Adrenal gland (tissue), 12 donors: ENCODE data around the gene ARL8A. TPM values are rescaled to one million over a fixed set of nuclear protein-coding genes. Genes with fewer than 3 reads are reported as not detected.

Experiments used
- DNase-seq, 7 donors: peaks; one replicate each; pipeline ENCODE4 v3.0.0-alpha.2; 2019 to 2020
- H3K27ac ChIP-seq, 5 donors: fragments of 200-600 bp; sonication (generic) in 4 of 5; 1 replicate in 3 of 5; 2 replicates in 2 of 5; pipeline versions ENCODE4 v1.5.1 to v1.8.0; 2016 to 2020; ENCODE audit warnings: mild to moderate bottlenecking in 1 of 5
- H3K27me3 ChIP-seq: fragments of 200-600 bp; 2 replicates; pipeline ENCODE4 v1.8.0; 2021
- H3K36me3 ChIP-seq, 2 donors: fragments of 200-600 bp; replicated peaks in 1 of 2; 1 replicate in 1 of 2; 2 replicates in 1 of 2; pipeline versions ENCODE4 v1.5.1 to v1.8.0; 2018 to 2022
- H3K4me1 ChIP-seq, 2 donors: fragments of 200-600 bp; replicated peaks in 1 of 2; 1 replicate in 1 of 2; 2 replicates in 1 of 2; pipeline versions ENCODE4 v1.5.1 to v1.8.0; 2018 to 2021
- H3K4me3 ChIP-seq, 4 donors: fragments of 200-600 bp; sonication (generic) in 3 of 4; one replicate each; pipeline ENCODE4 v1.5.1; 2016 to 2018
- H3K9me3 ChIP-seq, 3 donors: fragments of 200-600 bp; sonication (generic) in 1 of 3; replicated peaks in 1 of 3; 1 replicate in 2 of 3; 2 replicates in 1 of 3; pipeline versions ENCODE4 v1.5.1 to v1.8.0; 2016 to 2021
- CTCF ChIP-seq, 6 experiments: fragments of 450-650 bp in 4 of 6; fragments of 200-600 bp in 2 of 6; sonication (generic) in 1 of 6; IDR thresholded peaks; 1 replicate in 5 of 6; 2 replicates in 1 of 6; pipeline versions ENCODE4 v1.5.1 to v1.8.0; 2016 to 2021; ENCODE audit warnings: antibody characterized with exemption in 6 of 6, mild to moderate bottlenecking in 2 of 6, moderate library complexity in 1 of 6
- POLR2A ChIP-seq, 2 donors: fragments of 450-650 bp; IDR thresholded peaks; one replicate each; pipeline ENCODE4 v1.6.1; 2017; ENCODE audit warnings: antibody characterized with exemption in 2 of 2, mild to moderate bottlenecking in 2 of 2, moderate library complexity in 1 of 2
- whole genome bisulfite sequencing, 4 donors: extraction: QIAGEN DNeasy Blood & Tissue Kit in 2 of 4; methylation state at CpG; one replicate each; pipeline versions ENCODE4 v1.1.5 to v1.1.7; 2013 to 2017; 5-methylcytosine and 5-hydroxymethylcytosine counted together
- intact Hi-C, 2 donors: fragments of 100-400 bp; cut with DNase I; formaldehyde crosslinking; loops; one replicate each; pipeline versions ENCODE4 v1.14.1 to v1.15.0; 2022 to 2023
- polyA plus RNA-seq, 3 donors: library from polyadenylated mRNA; stranded (reverse); fragments of 200-250 nt in 2 of 3; fragments of 350-450 nt in 1 of 3; fragmentation: Illumina TruSeq in 1 of 3; extraction: RNeasy Lipid Tissue Mini Kit (QIAGEN cat#74804) in 1 of 3; gene quantifications; one replicate each; pipeline ENCODE4 v1.2.3, GENCODE V29; 2013 to 2014
- total RNA-seq, 9 donors: library from RNA; depleted of rRNA in 4 of 9; stranded (reverse); fragments of >200 nt in 4 of 9; fragments of 120-200 nt in 1 of 9; fragmentation: NEBNext Ultra II Directional in 1 of 9; extraction: Animal tissue kit (Norgen Biotek cat#: 25700) in 1 of 9; gene quantifications; one replicate each; pipeline versions ENCODE4 v1.1.0 to v1.2.4, GENCODE V29; 2013 to 2023
- donor health status: healthy with polysubstance abuse.
- donor health status: Bipolar disorder and iron deficiency.
- donor health status: DM: yes; HTN: yes; CAD: no.
- donor health status: DM: no; HTN: no; CAD: no.
- donor health status: DM: no; HTN: no; CAD: no.
- donor health status: DM: yes; HTN: yes; CAD: no.

The ARL8A gene
- total and polyA plus RNA-seq, 12 donors: 26.4 to 115 (median 53.7) TPM

- no peak for DNase-seq
- 70 to 85% (median 78%) methylated on average over 6 to 8 of the region's 8 CpGs for WGBS, 4 donors
- Histone ChIP-seq H3K9me3 (no peaks in the 10 kb centered on the region), H3K4me3 (no peak overlapping the region), H3K4me1 (peaks cover 0 to 3% of the 10 kb centered on the region in 2 donors), H3K27me3 (peaks cover 4% of the 10 kb centered on the region), H3K27ac (no peak overlapping the region), H3K36me3 (no peaks in the 10 kb centered on the region)
- no peak for TF ChIP-seq CTCF (IDR thresholded peaks at IDR 0.05)
- TF ChIP-seq POLR2A (IDR thresholded peaks at IDR 0.05): no peak
- intact Hi-C loops: loop anchor here in 1 of 2 donors (10.0 kb wide), 1 partner anchor 527 kb away; the partner anchor contains the start of gene SYT2
Measured at GRCh38 chr1:202187697-202188407, 43.3 kb upstream of the ARL8A start.

GRCh38 chr1:202187041-202187671, 42.6 kb upstream of the ARL8A start:
- H3K36me3 ChIP-seq: no peaks in the 10 kb centered on the region
- no peak overlapping the region for H3K4me3 ChIP-seq
- H3K27me3 ChIP-seq: no peaks in the 10 kb centered on the region
- H3K4me1 ChIP-seq: peaks cover 0 to 3% of the 10 kb centered on the region in 2 donors
- DNase-seq: no peak
- 62 to 93% (median 70%) methylated on average over 5 to 8 of the region's 8 CpGs for WGBS, 4 donors
- H3K9me3 ChIP-seq: no peaks in the 10 kb centered on the region
- intact Hi-C loops: loop anchor here in 1 of 2 donors (10.0 kb wide), 1 partner anchor 528 kb away; the partner anchor contains the start of gene SYT2
- TF ChIP-seq POLR2A (IDR thresholded peaks at IDR 0.05) (no peak), CTCF (IDR thresholded peaks at IDR 0.05) (no peak)
- no peak overlapping the region for H3K27ac ChIP-seq

GRCh38 chr1:202186327-202186726, 41.8 kb upstream of the ARL8A start:
- Histone ChIP-seq H3K27ac (no peak overlapping the region), H3K9me3 (no peaks in the 10 kb centered on the region), H3K4me1 (peaks cover 0 to 3% of the 10 kb centered on the region in 2 donors), H3K4me3 (no peak overlapping the region), H3K36me3 (no peaks in the 10 kb centered on the region), H3K27me3 (no peaks in the 10 kb centered on the region)
- intact Hi-C loops: loop anchor here in 1 of 2 donors (10.0 kb wide), 1 partner anchor 528 kb away; the partner anchor contains the start of gene SYT2
- no peak for DNase-seq
- no peak for TF ChIP-seq CTCF (IDR thresholded peaks at IDR 0.05)
- TF ChIP-seq POLR2A (IDR thresholded peaks at IDR 0.05): no peak
- WGBS, 4 donors: 88 to 92% (median 90%) methylated on average over 5 to 7 of the region's 7 CpGs

GRCh38 chr1:202184750-202185460, 40.4 kb upstream of the ARL8A start:
- intact Hi-C loops: loop anchor here in 1 of 2 donors (10.0 kb wide), 1 partner anchor 530 kb away; the partner anchor contains the start of gene SYT2
- Histone ChIP-seq H3K36me3 (no peaks in the 10 kb centered on the region), H3K9me3 (no peaks in the 10 kb centered on the region), H3K4me3 (no peak overlapping the region), H3K4me1 (peaks cover 0 to 3% of the 10 kb centered on the region in 2 donors), H3K27me3 (peaks cover 4% of the 10 kb centered on the region), H3K27ac (peak overlapping the region in 2 of 5 donors; percentile 21 to 35)
- TF ChIP-seq CTCF (IDR thresholded peaks at IDR 0.05): peak; percentile 66 to 82 (median 70)
- no peak for TF ChIP-seq POLR2A (IDR thresholded peaks at IDR 0.05)
- 7 to 12% (median 11%) methylated on average over 12 to 19 of the region's 19 CpGs for WGBS, 4 donors
- peak; percentile 79 to 93 (median 89) for DNase-seq
